Gastrocnemius medialis (tissue), 4 donors: ENCODE data around the gene MMP24OS. TPM values are rescaled to one million over a fixed set of nuclear protein-coding genes. Genes with fewer than 3 reads are reported as not detected.

Experiments used
- ATAC-seq, 2 donors: fragments of 150-250 bp; one replicate each; pipeline ENCODE4 v1.9.1; 2016
- DNase-seq, 2 donors: peaks; one replicate each; pipeline ENCODE4 v3.0.0-alpha.2; 2019
- H3K27ac ChIP-seq, 4 donors: fragments of 200-600 bp; sonication (generic); 1 replicate in 1 of 4; 2 replicates in 3 of 4; pipeline ENCODE4 v1.5.1; 2016 to 2018; ENCODE audit warnings: mild to moderate bottlenecking in 2 of 4, moderate library complexity in 1 of 4
- H3K27me3 ChIP-seq, 3 donors: fragments of 200-600 bp; sonication (generic) in 2 of 3; 1 replicate in 1 of 3; 2 replicates in 2 of 3; pipeline versions ENCODE4 v1.5.1 to v1.6.0; 2016 to 2019; ENCODE audit warnings: mild to moderate bottlenecking in 1 of 3, moderate library complexity in 1 of 3
- H3K36me3 ChIP-seq, 2 donors: fragments of 200-600 bp; sonication (generic) in 1 of 2; one replicate each; pipeline ENCODE4 v1.5.1; 2017 to 2018
- H3K4me1 ChIP-seq, 2 donors: fragments of 200-600 bp; sonication (generic) in 1 of 2; one replicate each; pipeline ENCODE4 v1.5.1; 2016 to 2017; ENCODE audit warnings: mild to moderate bottlenecking in 2 of 2
- H3K4me3 ChIP-seq, 4 donors: fragments of 200-600 bp; sonication (generic) in 3 of 4; 1 replicate in 1 of 4; 2 replicates in 3 of 4; pipeline ENCODE4 v1.5.1; 2016 to 2019; ENCODE audit warnings: mild to moderate bottlenecking in 2 of 4
- H3K9me3 ChIP-seq, 3 donors: fragments of 200-600 bp; sonication (generic) in 2 of 3; 1 replicate in 1 of 3; 2 replicates in 2 of 3; pipeline ENCODE4 v1.5.1; 2016 to 2019
- POLR2A ChIP-seq, 2 donors: fragments of 450-650 bp; IDR thresholded peaks; one replicate each; pipeline ENCODE4 v1.6.1; 2017; ENCODE audit warnings: antibody characterized with exemption in 2 of 2, mild to moderate bottlenecking in 2 of 2, moderate library complexity in 2 of 2
- in situ Hi-C, 4 donors: fragments of 200-750 bp; cut with MboI; loops; one replicate each; pipeline versions ENCODE4 v1.15.0 to v1.8.0; 2017; ENCODE audit warnings: low sequenced_read_pairs in 4 of 4
- intact Hi-C: fragments of 100-400 bp; cut with DNase I; formaldehyde crosslinking; loops from one replicate; pipeline ENCODE4 v1.15.1; 2023; ENCODE audit warnings: low total_unique reads
- total RNA-seq, 4 donors: library from RNA; depleted of rRNA; stranded (reverse); fragments of >200 nt; gene quantifications; one replicate each; pipeline versions ENCODE4 v1.1.0 to v1.2.3, GENCODE V29; 2016
- TF ChIP-seq, protein P1 (sequence below), 5 experiments: fragments of 450-650 bp in 3 of 5; fragments of 200-600 bp in 2 of 5; sonication (generic) in 2 of 5; IDR thresholded peaks in 4 of 5; conservative IDR thresholded peaks in 1 of 5; 1 replicate in 4 of 5; 2 replicates in 1 of 5; pipeline ENCODE4 v1.5.1; 2016 to 2019; ENCODE audit warnings: antibody characterized with exemption in 5 of 5, mild to moderate bottlenecking in 3 of 5, moderate library complexity in 3 of 5

MMP24OS gene
- total RNA-seq, 4 donors from 2014 or later: 3.8 to 18.4 (median 12.4) TPM

DNA sequence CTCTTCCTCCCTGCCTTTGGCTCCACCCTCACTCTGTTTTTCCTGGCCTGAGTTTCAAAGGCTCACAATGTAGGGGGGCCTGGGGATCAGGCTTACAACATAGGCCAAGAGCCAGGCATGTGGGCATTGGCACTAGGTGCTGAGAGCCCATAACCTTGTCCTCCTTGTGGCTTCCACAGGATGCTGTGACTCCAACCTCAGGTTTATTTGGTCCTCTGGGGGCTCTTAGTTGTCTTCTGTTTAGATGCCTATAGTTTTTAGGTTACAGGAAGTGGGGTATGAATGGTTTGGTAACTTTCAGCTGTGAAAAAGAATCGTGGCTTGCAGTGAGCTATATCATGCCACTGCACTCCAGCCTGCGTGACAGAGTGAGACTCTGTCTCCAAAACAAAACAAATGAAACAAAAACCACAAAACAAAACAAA, 25.9 kb downstream of the MMP24OS start:
- in situ Hi-C loops: no loop called here
- ATAC-seq: no peak

DNA sequence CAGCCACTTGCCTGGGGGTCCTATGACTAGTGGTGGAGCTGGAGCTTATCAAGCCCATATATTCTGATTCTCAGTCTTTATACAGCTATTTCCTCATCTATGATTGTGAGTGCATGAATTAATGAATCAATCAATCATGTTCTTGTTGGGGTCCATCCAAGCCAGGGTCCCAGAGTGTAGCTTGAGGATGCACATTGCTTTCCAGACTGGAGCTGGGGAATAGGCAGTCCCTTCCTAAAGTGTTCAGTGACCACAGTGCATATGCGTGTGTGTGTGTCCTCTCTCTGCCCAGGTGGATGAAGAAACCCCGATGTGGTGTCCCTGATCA, 26.3 kb downstream of the MMP24OS start:
- DNase-seq: no peak
- no peaks in the 10 kb centered on the region for H3K9me3 ChIP-seq
- intact Hi-C loops (no loop called here), in situ Hi-C loops (no loop called here)
- no peaks in the 10 kb centered on the region for H3K4me1 ChIP-seq
- H3K27ac ChIP-seq: no peak overlapping the region
- H3K4me3 ChIP-seq: no peak overlapping the region
- H3K27me3 ChIP-seq: no peaks in the 10 kb centered on the region
- H3K36me3 ChIP-seq: no peaks in the 10 kb centered on the region
- ATAC-seq: no peak
- no peak for TF ChIP-seq POLR2A (IDR thresholded peaks at IDR 0.05)
- TF ChIP-seq, protein P1, sequence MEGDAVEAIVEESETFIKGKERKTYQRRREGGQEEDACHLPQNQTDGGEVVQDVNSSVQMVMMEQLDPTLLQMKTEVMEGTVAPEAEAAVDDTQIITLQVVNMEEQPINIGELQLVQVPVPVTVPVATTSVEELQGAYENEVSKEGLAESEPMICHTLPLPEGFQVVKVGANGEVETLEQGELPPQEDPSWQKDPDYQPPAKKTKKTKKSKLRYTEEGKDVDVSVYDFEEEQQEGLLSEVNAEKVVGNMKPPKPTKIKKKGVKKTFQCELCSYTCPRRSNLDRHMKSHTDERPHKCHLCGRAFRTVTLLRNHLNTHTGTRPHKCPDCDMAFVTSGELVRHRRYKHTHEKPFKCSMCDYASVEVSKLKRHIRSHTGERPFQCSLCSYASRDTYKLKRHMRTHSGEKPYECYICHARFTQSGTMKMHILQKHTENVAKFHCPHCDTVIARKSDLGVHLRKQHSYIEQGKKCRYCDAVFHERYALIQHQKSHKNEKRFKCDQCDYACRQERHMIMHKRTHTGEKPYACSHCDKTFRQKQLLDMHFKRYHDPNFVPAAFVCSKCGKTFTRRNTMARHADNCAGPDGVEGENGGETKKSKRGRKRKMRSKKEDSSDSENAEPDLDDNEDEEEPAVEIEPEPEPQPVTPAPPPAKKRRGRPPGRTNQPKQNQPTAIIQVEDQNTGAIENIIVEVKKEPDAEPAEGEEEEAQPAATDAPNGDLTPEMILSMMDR (IDR thresholded peaks at IDR 0.05 in 4 of 5, conservative IDR thresholded peaks at IDR 0.05 in 1 of 5): no peak

More for the DNA sequence above, 25.9 kb downstream of the MMP24OS start:
- DNase-seq: no peak
- Histone ChIP-seq H3K9me3 (no peaks in the 10 kb centered on the region), H3K4me1 (no peaks in the 10 kb centered on the region), H3K27me3 (no peaks in the 10 kb centered on the region), H3K27ac (no peak overlapping the region), H3K4me3 (no peak overlapping the region), H3K36me3 (no peaks in the 10 kb centered on the region)
- intact Hi-C loops: no loop called here
- TF ChIP-seq POLR2A (IDR thresholded peaks at IDR 0.05): no peak
- TF ChIP-seq, protein P1 (IDR thresholded peaks at IDR 0.05 in 4 of 5, conservative IDR thresholded peaks at IDR 0.05 in 1 of 5): no peak

DNA sequence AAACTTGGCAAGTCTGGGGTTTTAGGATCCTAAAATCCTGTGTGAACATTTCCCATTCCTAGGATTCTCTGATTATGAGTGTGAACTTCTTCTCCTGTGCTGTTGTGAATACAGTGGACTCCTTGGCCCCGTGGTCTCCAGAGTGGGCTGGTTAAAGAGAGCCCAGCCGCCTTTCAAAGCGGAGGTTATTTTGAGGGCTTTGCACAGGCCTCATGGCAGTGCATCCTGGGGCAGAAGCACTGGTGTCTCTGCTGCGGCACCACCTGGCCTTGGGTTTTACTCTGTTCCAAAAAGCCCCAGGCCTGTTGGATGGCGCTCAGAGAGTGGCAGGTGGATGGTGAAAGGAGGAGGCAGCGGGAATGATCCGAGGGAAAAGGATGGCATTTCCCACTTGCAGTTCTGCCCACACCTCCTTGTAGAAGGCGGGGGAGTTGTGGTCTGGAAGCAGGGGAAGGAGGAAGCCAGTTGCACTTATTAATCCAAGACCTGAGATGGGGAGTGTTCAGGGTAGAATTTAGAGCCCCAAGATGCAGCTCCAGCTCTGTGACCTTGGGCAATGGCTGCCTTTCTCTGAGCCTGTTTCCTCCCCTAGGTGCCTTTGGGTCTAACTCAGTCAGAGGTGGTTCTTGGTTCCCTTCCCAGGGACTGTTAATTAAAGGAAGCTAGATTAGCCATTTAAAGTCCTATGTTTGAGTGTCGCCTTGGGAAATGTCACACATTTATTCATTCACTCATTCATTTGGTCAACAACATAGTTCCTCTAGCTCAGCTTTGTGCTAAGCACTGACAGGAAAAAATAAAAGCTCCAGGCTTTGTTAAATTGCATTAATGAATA, 29.1 kb downstream of the MMP24OS start:
- DNase-seq (no peak), ATAC-seq (no peak)
- intact Hi-C loops: no loop called here
- H3K9me3 ChIP-seq: no peaks in the 10 kb centered on the region
- in situ Hi-C loops: no loop called here
- TF ChIP-seq, protein P1 (IDR thresholded peaks at IDR 0.05 in 4 of 5, conservative IDR thresholded peaks at IDR 0.05 in 1 of 5): no peak
- no peak for TF ChIP-seq POLR2A (IDR thresholded peaks at IDR 0.05)
- no peaks in the 10 kb centered on the region for H3K36me3 ChIP-seq
- no peak overlapping the region for H3K4me3 ChIP-seq
- no peaks in the 10 kb centered on the region for H3K4me1 ChIP-seq
- no peak overlapping the region for H3K27ac ChIP-seq
- no peaks in the 10 kb centered on the region for H3K27me3 ChIP-seq

DNA sequence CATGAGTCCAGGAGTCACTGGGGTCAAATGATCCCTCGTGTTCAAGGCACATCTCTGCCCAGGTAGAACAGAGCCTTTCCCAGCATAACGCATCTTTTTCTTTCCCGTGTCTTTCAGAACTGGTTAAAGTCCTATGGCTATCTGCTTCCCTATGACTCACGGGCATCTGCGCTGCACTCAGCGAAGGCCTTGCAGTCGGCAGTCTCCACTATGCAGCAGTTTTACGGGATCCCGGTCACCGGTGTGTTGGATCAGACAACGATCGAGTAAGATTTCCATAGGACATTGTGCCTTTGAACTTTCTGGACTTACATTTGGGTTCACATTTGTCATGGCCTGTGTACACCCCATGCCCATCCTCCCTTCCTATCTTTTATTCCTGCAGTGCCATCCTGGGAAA, 31.2 kb downstream of the MMP24OS start:
- no peaks in the 10 kb centered on the region for H3K27me3 ChIP-seq
- H3K9me3 ChIP-seq: no peaks in the 10 kb centered on the region
- TF ChIP-seq POLR2A (IDR thresholded peaks at IDR 0.05): no peak
- TF ChIP-seq, protein P1 (IDR thresholded peaks at IDR 0.05 in 4 of 5, conservative IDR thresholded peaks at IDR 0.05 in 1 of 5): no peak
- no peak overlapping the region for H3K4me3 ChIP-seq
- in situ Hi-C loops (no loop called here), intact Hi-C loops (no loop called here)
- no peak overlapping the region for H3K27ac ChIP-seq
- H3K4me1 ChIP-seq: no peaks in the 10 kb centered on the region
- ATAC-seq (no peak), DNase-seq (no peak)
- no peaks in the 10 kb centered on the region for H3K36me3 ChIP-seq
